HG03060 (cell line): ENCODE data around the gene SETD1B.
"Not testable (repeated sequence)": the region's sequence is repeated elsewhere in the genome, so short reads cannot be mapped to it uniquely, and the experiment has no call there.

ENCODE experiments used
- ATAC-seq: cut with Tn5 transposase; IDR thresholded peaks from one replicate; pipeline ENCODE4 v1.9.1; 2021; ENCODE audit warnings: low read depth, moderate number of reproducible peaks; ENCODE audit not compliant: unreplicated experiment

Gene SETD1B

GRCh38 chr12:121779422-121779895 is 24.4 kb upstream of the SETD1B start:
- no peak for ATAC-seq

GRCh38 chr12:121780429-121780828 is 23.4 kb upstream of the SETD1B start:
- ATAC-seq, result no peak

- ATAC-seq, result peak; percentile 18
Observed at GRCh38 chr12:121781484-121781997, 22.3 kb upstream of the SETD1B start.

- ATAC-seq, result peak; percentile 33
Observed at GRCh38 chr12:121781998-121782979, 21.5 kb upstream of the SETD1B start.

- no peak for ATAC-seq
Observed at GRCh38 chr12:121783766-121784165, 20.0 kb upstream of the SETD1B start.

- ATAC-seq, result no peak
Observed at GRCh38 chr12:121784460-121784859, 19.3 kb upstream of the SETD1B start.

GRCh38 chr12:121786440-121786825 is 17.4 kb upstream of the SETD1B start:
- no peak for ATAC-seq

- no peak for ATAC-seq
Observed at GRCh38 chr12:121787063-121788025, 16.5 kb upstream of the SETD1B start.

GRCh38 chr12:121788176-121788818 is 15.5 kb upstream of the SETD1B start:
- no peak for ATAC-seq

- no peak for ATAC-seq
Observed at GRCh38 chr12:121789233-121789781, 14.5 kb upstream of the SETD1B start.

GRCh38 chr12:121789800-121790728 is 13.7 kb upstream of the SETD1B start:
- no peak for ATAC-seq

- not testable (repeated sequence) for ATAC-seq
Observed at GRCh38 chr12:121790785-121791184, 13.0 kb upstream of the SETD1B start.

- ATAC-seq, result no peak
Observed at GRCh38 chr12:121791671-121792551, 11.9 kb upstream of the SETD1B start.

GRCh38 chr12:121792607-121793439 is 11.0 kb upstream of the SETD1B start:
- no peak for ATAC-seq

GRCh38 chr12:121793440-121793837 is 10.4 kb upstream of the SETD1B start, which contains the start of gene RHOF:
RHOF (minus strand) TSS chr12:121793688; CDS start chr12:121793633, 55 bp downstream.
- ATAC-seq, result peak; percentile 0

GRCh38 chr12:121793838-121794533 is 9.8 kb upstream of the SETD1B start:
- ATAC-seq, result peak; percentile 27
